Hepatocyte (in vitro differentiated cells): Measurements from ENCODE around the gene KIF3B.

Source experiments
- EZH2 ChIP-seq: fragments of 200-600 bp; sonication (generic); IDR thresholded peaks from 2 replicates; pipeline ENCODE4 v1.6.1; 2016; ENCODE audit warnings: antibody characterized with exemption, mild to moderate bottlenecking, borderline replicate concordance
- EZH2phosphoT487 ChIP-seq: fragments of 200-600 bp; sonication (generic); IDR thresholded peaks from one replicate; pipeline ENCODE4 v1.6.1; 2018; ENCODE audit warnings: antibody characterized with exemption, mild to moderate bottlenecking, low read depth, moderate library complexity; ENCODE audit not compliant: unreplicated experiment, severe bottlenecking
- TF ChIP-seq, protein P1 (sequence below): fragments of 200-600 bp; sonication (generic); IDR thresholded peaks from 2 replicates; pipeline ENCODE4 v1.5.1; 2016; ENCODE audit warnings: antibody characterized with exemption, mild to moderate bottlenecking; ENCODE audit not compliant: poor library complexity

DNA sequence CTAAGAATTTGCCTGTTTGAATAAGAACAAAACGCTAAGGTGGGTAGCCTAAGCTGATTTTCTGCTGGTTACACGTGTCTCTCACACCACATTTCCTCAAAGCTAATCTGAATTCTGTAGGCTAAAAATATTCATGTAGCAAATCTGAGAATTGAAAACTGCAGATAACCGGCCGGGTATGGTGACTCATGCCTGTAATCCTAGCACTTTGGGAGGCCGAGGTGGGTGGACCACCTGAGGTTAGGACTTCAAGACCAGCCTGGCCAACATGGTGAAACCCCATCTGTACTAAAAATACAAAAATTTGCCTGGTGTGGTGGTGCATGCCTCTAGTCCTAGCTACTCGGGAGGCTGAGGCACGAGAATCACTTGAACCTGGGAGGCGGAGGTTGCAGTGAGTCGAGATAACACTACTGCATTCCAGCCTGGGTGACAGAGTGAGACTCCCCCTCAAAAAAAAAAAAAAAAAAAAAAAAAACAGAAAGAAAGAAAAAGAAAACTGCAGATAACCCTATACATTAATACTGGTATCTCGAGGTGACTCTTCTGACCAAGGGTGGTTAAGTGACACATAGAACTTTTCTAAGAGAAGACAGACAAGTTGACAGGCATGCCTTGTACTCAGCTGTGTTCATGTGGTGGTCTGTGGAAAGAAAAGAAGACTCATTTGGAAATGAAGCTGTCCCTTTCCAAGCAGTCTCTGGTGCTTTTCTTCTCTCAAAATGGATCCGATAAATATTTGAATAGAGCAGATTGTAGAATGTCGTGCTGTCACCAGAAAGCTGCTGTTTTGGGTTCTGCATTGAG lies 55.9 kb downstream of the KIF3B start:
- TF ChIP-seq, protein P1, sequence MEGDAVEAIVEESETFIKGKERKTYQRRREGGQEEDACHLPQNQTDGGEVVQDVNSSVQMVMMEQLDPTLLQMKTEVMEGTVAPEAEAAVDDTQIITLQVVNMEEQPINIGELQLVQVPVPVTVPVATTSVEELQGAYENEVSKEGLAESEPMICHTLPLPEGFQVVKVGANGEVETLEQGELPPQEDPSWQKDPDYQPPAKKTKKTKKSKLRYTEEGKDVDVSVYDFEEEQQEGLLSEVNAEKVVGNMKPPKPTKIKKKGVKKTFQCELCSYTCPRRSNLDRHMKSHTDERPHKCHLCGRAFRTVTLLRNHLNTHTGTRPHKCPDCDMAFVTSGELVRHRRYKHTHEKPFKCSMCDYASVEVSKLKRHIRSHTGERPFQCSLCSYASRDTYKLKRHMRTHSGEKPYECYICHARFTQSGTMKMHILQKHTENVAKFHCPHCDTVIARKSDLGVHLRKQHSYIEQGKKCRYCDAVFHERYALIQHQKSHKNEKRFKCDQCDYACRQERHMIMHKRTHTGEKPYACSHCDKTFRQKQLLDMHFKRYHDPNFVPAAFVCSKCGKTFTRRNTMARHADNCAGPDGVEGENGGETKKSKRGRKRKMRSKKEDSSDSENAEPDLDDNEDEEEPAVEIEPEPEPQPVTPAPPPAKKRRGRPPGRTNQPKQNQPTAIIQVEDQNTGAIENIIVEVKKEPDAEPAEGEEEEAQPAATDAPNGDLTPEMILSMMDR: no peak
- TF ChIP-seq EZH2 (no peak), EZH2phosphoT487 (no peak)
